Stimulated activated naive CD4-positive, alpha-beta T cell treated with Interleukin-2 at 50 U/mL for 16 hours (primary cell): ENCODE measurements around the gene BTG1.
"Not testable (repeated sequence)": the region's sequence is repeated elsewhere in the genome, so short reads cannot be mapped to it uniquely, and the experiment has no call there.

Experiments
- DNase-seq: peaks from one replicate; lab custom pipeline; 2025; lab: John Stamatoyannopoulos, UW

The BTG1 gene

DNA sequence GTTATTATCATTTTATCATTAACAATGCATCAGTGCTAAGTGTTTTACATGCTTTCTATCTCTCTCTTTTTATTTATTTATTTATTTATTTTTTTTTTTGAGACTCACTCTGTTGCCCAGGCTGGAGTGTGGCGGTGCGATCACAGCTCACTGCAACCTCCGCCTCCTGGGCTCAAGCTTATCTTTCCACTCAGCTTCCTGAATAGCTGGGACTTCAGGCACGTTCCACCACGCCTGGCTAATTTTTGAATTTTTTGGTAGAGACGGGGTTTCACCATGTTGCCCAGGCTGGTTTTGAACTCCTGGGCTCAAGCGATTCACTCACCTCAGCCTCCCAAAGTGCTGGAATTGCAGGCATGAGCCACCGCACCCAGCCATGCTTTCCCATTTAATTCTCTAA lies 3.9 kb upstream of the BTG1 start:
- DNase-seq = no peak

DNA sequence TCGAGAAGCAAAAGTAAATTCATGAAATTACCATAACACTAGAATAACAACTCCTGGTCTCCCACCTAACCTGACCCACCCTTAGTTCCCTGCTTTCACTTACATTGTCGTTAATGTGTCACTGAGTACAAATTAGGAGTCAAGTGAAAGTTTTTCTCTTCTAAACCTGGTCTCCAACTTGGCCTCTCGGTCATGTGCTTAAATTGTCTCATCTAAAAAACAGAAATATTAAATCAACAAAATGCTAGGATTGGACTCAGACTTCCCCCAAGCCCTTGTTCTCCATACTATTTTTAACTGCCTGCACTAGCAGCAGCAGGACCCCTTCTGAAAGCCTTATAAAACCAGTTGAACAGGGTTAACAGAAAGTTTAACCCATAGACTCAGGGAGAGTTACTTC lies 1.8 kb upstream of the BTG1 start:
- no peak for DNase-seq

- no peak for DNase-seq
These were observed 1.0 kb upstream of the BTG1 start for GRCh38 chr12:92146497-92147224.

DNA sequence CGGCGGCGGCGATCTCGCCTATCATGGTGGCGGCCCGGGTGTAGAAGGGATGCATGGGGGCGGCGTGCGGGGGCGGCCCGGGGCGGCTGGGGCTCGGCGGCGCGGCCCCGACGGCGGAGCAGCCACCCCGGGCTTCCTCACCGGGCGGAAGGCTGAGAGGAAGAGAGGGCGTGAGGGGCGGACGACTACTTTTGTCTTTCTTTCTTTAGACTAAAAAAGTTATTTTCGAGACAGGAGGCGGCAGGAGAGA lies 240 bp downstream of the BTG1 start:
- DNase-seq = peak; percentile 67

GRCh38 chr12:92144631-92145480 lies 790 bp downstream of the BTG1 start:
- DNase-seq = peak; percentile 48

GRCh38 chr12:92143686-92144630 lies 1.7 kb downstream of the BTG1 start:
- peak; percentile 59 for DNase-seq

- no peak for DNase-seq
These were observed 2.4 kb downstream of the BTG1 start for GRCh38 chr12:92143258-92143657.

GRCh38 chr12:92142251-92142926 lies 3.3 kb downstream of the BTG1 start:
- no peak for DNase-seq

- no peak for DNase-seq
These were observed 4.0 kb downstream of the BTG1 start for GRCh38 chr12:92141591-92142121.

DNA sequence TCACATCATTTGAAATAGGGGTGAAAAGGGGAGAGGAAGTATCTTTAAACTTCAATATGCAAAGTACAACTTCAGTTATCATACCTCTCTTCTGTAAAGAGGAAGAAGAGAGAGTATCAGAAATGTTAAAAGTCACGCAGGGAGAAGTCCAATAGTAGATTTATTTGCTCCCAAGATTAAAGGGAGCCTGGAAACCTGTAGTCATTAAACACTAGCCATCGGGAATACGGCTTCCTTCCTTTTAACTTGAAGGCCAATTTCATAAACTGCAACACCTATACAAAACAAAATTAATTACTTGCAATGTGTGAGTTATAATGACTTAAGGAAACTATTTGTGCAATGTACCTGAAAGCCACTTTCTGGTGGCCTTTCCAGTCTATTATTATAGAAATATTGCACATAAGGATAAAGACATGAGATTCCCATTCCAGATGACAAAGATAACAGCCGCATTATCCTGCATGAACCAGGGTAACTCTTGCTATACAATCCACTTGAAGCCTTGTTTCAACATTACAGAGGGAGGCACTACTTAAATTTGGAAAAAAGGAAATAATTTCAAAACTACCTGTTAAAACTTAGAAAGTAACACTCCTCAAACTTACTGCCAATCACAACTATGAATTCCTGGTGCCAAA lies 4.6 kb downstream of the BTG1 start:
- no peak for DNase-seq

DNA sequence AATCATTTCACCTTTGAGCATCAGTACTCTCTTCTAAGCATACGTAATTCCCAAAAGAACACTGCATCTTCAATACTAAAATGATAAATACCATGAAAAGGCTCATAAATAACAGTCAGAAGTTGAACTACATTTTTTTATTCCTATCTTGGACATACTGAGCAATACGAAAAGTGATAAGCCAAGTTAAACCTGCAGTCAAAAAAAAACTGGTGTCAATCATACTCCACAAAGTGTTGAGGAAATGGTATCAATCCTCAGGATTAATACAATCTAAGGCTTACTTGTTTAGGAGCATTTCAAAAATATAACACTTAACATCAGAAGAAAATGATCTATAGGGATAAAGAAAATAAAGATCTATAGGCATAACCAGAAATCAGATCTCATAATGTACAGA lies 5.5 kb downstream of the BTG1 start:
- no peak for DNase-seq

- DNase-seq = no peak
These were observed 6.0 kb downstream of the BTG1 start for GRCh38 chr12:92139634-92140150.

DNA sequence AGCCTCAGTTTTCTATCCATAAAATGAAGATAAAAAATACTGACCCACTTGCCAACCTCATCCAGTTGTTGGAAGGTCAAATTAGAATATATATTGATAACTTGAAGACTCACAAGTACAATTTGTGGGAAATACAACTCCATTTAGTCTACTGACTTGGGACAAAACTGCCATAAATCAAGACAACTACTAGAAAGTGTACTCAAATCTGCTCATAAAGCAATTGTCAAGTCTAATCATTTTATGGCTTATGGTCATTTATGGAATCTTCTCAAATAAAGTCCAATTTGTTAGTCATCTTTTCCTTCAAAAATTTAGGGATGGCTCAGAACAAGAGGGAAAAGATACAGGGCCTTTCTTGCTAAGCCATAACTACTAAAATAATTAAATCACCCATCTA lies 7.0 kb downstream of the BTG1 start:
- no peak for DNase-seq

DNA sequence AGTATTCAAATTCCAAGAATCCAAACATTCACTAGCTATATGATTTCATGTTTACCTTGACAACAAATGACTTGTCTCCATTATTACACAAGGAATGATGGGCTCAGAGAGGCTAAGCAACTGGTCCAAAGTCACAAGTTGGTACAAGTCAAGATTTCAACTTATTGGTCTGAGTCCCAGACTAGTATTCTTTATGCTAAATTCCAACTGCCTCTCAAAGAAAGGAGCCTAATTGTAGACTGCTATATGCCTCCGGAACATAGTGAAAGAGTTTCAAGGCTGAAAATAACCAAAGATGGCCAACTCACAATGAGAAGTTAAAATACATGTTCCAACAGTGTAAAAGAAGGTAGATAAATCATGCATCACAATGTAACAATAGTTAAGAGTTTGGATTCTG lies 7.5 kb downstream of the BTG1 start:
- no peak for DNase-seq

DNA sequence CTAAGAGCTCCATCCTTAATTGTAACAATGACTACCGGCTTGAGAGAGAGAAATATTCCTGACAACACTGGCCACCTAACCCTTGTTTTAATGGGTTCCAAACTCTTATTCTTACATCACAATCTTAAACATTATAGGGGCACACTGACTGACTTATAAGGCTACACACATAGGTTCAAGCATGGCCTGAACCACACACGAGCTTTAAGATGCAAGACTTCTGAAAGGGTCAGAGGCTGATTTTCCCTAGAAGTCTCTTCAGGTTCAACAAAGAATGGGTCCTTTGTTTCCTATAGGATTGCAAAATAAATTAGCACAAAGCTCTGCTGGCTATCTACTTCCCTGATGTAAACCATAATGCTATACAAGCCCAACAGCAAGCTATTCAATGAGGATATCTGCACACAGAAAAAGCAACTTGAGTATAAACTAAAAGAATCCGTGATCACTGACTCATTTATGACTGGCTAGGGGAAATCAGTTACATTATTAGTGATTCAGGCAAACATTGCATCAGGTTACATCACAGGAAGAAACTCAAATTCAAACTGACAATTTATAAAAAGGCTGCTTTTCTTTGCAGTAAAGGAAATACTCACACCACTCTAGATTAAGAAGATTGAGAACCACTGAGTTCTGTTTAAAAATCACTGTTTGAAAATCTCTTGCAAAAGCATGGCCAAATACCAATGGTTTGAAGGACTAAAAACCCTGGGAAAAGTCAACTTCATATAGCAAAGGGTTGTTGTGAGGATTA lies 8.5 kb downstream of the BTG1 start:
- no peak for DNase-seq

DNA sequence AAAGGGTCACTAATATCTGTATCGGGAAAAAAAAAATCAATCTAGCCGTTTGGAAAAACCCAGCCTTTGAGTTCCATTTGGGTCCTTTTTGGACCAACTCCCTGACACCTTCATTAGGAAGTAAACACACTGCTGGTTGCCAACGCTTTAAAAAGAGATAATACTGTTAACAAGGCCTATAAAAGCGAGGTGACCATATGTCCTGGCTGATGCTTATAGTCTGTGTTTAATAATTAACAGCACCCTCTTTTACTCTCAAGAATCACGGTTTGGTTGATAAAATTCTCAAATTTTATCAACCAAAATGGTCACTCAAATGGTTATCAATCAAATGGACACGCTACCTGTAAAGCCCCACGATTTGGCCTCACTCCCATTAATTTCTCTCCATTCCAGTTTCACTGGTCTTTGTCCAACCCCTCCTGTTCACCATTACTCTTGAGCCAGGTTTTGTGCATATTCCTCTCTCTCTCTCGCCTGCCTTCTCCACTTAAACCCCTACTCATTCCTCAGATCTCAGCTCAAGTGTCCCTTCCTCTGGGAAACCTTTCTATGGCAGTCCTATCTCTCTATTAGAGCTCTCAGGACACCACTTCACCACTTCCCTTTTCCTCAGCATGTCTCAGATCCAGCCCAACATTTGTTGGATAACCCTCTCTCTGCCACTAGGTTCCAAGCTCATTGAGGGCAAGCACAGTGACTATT lies 9.5 kb downstream of the BTG1 start:
- no peak for DNase-seq

DNA sequence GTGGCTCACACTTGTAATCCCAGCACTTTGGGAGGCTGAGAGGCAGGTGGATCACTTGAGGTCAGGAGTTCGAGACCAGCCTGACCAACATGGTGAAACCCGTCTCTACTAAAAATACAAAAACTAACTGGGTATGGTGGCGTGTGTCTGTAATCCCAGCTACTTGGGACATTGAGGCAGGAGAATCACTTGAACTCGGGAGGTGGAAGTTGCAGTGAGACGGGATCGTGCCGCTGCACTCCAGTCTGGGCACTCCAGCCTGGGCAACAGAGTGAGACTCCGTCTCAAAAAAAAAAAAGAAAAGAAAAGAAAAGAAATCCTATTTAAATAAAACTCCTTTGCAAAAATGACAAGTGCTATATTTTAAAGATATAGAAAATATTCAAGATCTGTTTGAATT lies 10.1 kb downstream of the BTG1 start:
- not testable (repeated sequence) for DNase-seq

DNA sequence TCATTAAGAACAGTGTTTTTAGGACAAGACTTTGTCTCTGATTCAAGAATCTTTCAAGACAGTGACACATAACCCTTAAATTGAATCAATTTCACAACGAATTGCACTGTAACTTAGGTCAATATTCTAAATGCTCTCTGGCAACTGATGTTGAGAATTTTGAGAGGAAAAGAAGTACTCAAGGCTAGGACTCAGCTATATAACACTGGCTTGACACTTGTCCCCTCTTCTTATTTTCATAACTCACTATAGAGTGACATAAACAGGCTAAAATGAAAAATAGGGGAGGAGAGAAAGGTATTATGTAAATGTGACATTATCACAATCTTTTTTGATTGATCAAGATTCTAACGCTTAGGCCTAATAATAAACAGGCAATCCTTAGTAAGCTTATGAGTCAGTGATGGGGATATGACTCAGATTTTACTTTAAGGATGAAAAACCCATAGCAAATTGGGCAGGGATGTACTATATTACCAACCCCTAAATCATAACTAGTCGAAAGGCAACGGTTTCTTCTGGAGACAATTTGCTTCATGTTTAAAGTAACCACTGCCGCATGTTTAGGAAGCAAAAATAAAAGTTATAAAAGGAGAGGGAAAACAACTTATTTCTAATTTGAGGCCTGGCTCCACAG lies 10.9 kb downstream of the BTG1 start:
- no peak for DNase-seq
